SK-N-SH (cell line): ENCODE measurements around the gene CD101.

Experiments
- EP300 ChIP-seq, 2 experiments: IDR thresholded peaks; 2 replicates each; pipeline versions ENCODE4 v1.4.0 to v1.6.1; 2012; ENCODE audit warnings: borderline replicate concordance in 1 of 2, low read depth in 1 of 2, low read length in 1 of 2
- FOXJ3 ChIP-seq: sonication (generic); formaldehyde crosslinking; IDR thresholded peaks from 2 replicates; pipeline ENCODE4 v1.5.1; 2020; ENCODE audit warnings: mild to moderate bottlenecking, missing genetic modification reagents
- MXI1 ChIP-seq: IDR thresholded peaks from 2 replicates; pipeline ENCODE4 v1.6.1; 2012; ENCODE audit warnings: mild to moderate bottlenecking, low read depth, low read length, improper control_type of control experiment
- PBX3 ChIP-seq: IDR thresholded peaks from 2 replicates; pipeline ENCODE4; 2012
- POLR2AphosphoS5 ChIP-seq: IDR thresholded peaks from 2 replicates; pipeline ENCODE4 v1.6.1; 2012; ENCODE audit warnings: low read depth, low read length
- SMC3 ChIP-seq: IDR thresholded peaks from 2 replicates; pipeline ENCODE4 v1.6.1; 2012; ENCODE audit warnings: low read depth, low read length, improper control_type of control experiment
- TEAD4 ChIP-seq: IDR thresholded peaks from 2 replicates; pipeline ENCODE4 v1.4.0; 2012; ENCODE audit warnings: mild to moderate bottlenecking, borderline replicate concordance; ENCODE audit not compliant: insufficient read depth
- TF ChIP-seq, protein P1 (sequence below): fragments of 200-600 bp; sonication (generic); IDR thresholded peaks from 2 replicates; pipeline ENCODE4 v1.6.1; 2017; ENCODE audit warnings: antibody characterized with exemption, mild to moderate bottlenecking, moderate library complexity
- TF ChIP-seq, protein P2 (sequence below): IDR thresholded peaks from 2 replicates; pipeline ENCODE4 v1.4.0; 2012; ENCODE audit warnings: low read depth, borderline replicate concordance

- TF ChIP-seq TEAD4, result no peak
- TF ChIP-seq EP300 (IDR thresholded peaks at IDR 0.05; ENCODE audit: borderline replicate concordance in 1 of 2, low read depth in 1 of 2, low read length in 1 of 2), result no peak
- TF ChIP-seq PBX3, result no peak
- TF ChIP-seq FOXJ3 (CRISPR knock-in tag), result no peak
- no peak for TF ChIP-seq SMC3
- TF ChIP-seq, protein P1, sequence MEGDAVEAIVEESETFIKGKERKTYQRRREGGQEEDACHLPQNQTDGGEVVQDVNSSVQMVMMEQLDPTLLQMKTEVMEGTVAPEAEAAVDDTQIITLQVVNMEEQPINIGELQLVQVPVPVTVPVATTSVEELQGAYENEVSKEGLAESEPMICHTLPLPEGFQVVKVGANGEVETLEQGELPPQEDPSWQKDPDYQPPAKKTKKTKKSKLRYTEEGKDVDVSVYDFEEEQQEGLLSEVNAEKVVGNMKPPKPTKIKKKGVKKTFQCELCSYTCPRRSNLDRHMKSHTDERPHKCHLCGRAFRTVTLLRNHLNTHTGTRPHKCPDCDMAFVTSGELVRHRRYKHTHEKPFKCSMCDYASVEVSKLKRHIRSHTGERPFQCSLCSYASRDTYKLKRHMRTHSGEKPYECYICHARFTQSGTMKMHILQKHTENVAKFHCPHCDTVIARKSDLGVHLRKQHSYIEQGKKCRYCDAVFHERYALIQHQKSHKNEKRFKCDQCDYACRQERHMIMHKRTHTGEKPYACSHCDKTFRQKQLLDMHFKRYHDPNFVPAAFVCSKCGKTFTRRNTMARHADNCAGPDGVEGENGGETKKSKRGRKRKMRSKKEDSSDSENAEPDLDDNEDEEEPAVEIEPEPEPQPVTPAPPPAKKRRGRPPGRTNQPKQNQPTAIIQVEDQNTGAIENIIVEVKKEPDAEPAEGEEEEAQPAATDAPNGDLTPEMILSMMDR, result no peak
- no peak for TF ChIP-seq POLR2AphosphoS5
- no peak for TF ChIP-seq MXI1
- TF ChIP-seq, protein P2, sequence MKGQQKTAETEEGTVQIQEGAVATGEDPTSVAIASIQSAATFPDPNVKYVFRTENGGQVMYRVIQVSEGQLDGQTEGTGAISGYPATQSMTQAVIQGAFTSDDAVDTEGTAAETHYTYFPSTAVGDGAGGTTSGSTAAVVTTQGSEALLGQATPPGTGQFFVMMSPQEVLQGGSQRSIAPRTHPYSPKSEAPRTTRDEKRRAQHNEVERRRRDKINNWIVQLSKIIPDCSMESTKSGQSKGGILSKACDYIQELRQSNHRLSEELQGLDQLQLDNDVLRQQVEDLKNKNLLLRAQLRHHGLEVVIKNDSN, result no peak
Measured at GRCh38 chr1:117069220-117069844, 67.8 kb downstream of the CD101 start.
